HEK293 (cell line): ENCODE measurements around the gene SFXN4.
"Not testable (repeated sequence)": the region's sequence is repeated elsewhere in the genome, so short reads cannot be mapped to it uniquely, and the experiment has no call there.

ENCODE experiments used
- CTCF ChIA-PET: fragments of 350-600 bp; formaldehyde crosslinking; extraction: SDS; loops from one replicate; lab custom pipeline; 2021; ENCODE audit warnings: antibody characterized with exemption; lab: Yijun Ruan, JAX
- POLR2A ChIA-PET: fragments of 300-600 bp; formaldehyde crosslinking; extraction: SDS; loops from one replicate; lab custom pipeline; 2020; ENCODE audit warnings: antibody characterized with exemption, inconsistent platforms; lab: Yijun Ruan, JAX
- H3K27ac ChIP-seq: fragments of 200-500 bp; sonication (Bioruptor generic); 2 replicates; pipeline ENCODE4 v1.5.1; 2014; ENCODE audit warnings: low read depth, low read length, control low read depth, inconsistent platforms; ENCODE audit errors: extremely low read depth
- H3K36me3 ChIP-seq, 2 experiments: fragments of 200-500 bp in 1 of 2; sonication (Bioruptor generic) in 1 of 2; 1 replicate in 1 of 2; 2 replicates in 1 of 2; pipeline ENCODE4 v1.5.1; 2014 to 2017; ENCODE audit warnings: inconsistent platforms in 2 of 2, low read length in 2 of 2; ENCODE audit not compliant: control insufficient read depth in 2 of 2, insufficient read depth in 1 of 2
- H3K4me1 ChIP-seq: fragments of 200-500 bp; sonication (Bioruptor generic); 2 replicates; pipeline ENCODE4 v1.5.1; 2014; ENCODE audit warnings: mild to moderate bottlenecking, low read length, inconsistent platforms; ENCODE audit not compliant: control insufficient read depth, insufficient read depth
- H3K4me3 ChIP-seq: 2 replicates; pipeline ENCODE4 v1.5.1; 2011; ENCODE audit warnings: low read depth, mild to moderate bottlenecking, control low read depth, low read length, moderate library complexity
- H3K9me3 ChIP-seq: fragments of 200-500 bp; sonication (Bioruptor generic); 2 replicates; pipeline ENCODE4 v1.5.1; 2014; ENCODE audit warnings: low read depth, low read length, inconsistent platforms; ENCODE audit not compliant: control insufficient read depth, insufficient read depth
- GLI2 ChIP-seq: fragments of 450-650 bp; formaldehyde crosslinking; IDR thresholded peaks from 2 replicates; pipeline ENCODE4; 2017; ENCODE audit warnings: missing biosample characterization, missing genetic modification characterization, low read depth, borderline replicate concordance
- ZBTB1 ChIP-seq: fragments of 450-650 bp; formaldehyde crosslinking; IDR thresholded peaks from 2 replicates; pipeline ENCODE4 v1.5.1; 2016; ENCODE audit warnings: missing biosample characterization, missing genetic modification characterization
- ZFP3 ChIP-seq: fragments of 450-650 bp; formaldehyde crosslinking; IDR thresholded peaks from 2 replicates; pipeline ENCODE4 v1.5.1; 2016; ENCODE audit warnings: low read depth, missing biosample characterization, missing genetic modification characterization
- ZNF169 ChIP-seq: fragments of 450-650 bp; formaldehyde crosslinking; IDR thresholded peaks from 2 replicates; pipeline ENCODE4 v1.5.1; 2016; ENCODE audit warnings: missing biosample characterization, missing genetic modification characterization
- ZNF335 ChIP-seq: fragments of 450-650 bp; formaldehyde crosslinking; conservative IDR thresholded peaks from 2 replicates; pipeline ENCODE4 v1.5.1; 2016; ENCODE audit warnings: missing biosample characterization, missing genetic modification characterization
- ZNF341 ChIP-seq: fragments of 450-650 bp; formaldehyde crosslinking; IDR thresholded peaks from 2 replicates; pipeline ENCODE4; 2016; ENCODE audit warnings: low read depth, missing biosample characterization, missing genetic modification characterization
- ZNF48 ChIP-seq: fragments of 450-650 bp; formaldehyde crosslinking; IDR thresholded peaks from 2 replicates; pipeline ENCODE4 v1.5.1; 2016; ENCODE audit warnings: missing biosample characterization, missing genetic modification characterization
- ZNF518A ChIP-seq: fragments of 450-650 bp; formaldehyde crosslinking; conservative IDR thresholded peaks from 2 replicates; pipeline ENCODE4 v1.5.1; 2016; ENCODE audit warnings: low read depth, missing biosample characterization, missing genetic modification characterization
- ZNF623 ChIP-seq: fragments of 450-650 bp; formaldehyde crosslinking; IDR thresholded peaks from 2 replicates; pipeline ENCODE4 v1.5.1; 2016; ENCODE audit warnings: missing biosample characterization, missing genetic modification characterization
- ZNF660 ChIP-seq: fragments of 450-650 bp; IDR thresholded peaks from 2 replicates; pipeline ENCODE4 v1.5.1; 2018; ENCODE audit warnings: missing biosample characterization, mild to moderate bottlenecking, missing genetic modification characterization
- ZNF664 ChIP-seq: fragments of 450-650 bp; formaldehyde crosslinking; IDR thresholded peaks from 2 replicates; pipeline ENCODE4 v1.5.1; 2016; ENCODE audit warnings: missing biosample characterization, missing genetic modification characterization
- ZNF704 ChIP-seq: fragments of 450-650 bp; formaldehyde crosslinking; IDR thresholded peaks from 2 replicates; pipeline ENCODE4 v1.5.1; 2016; ENCODE audit warnings: missing biosample characterization, missing genetic modification characterization
- ZNF707 ChIP-seq: fragments of 450-650 bp; formaldehyde crosslinking; IDR thresholded peaks from 2 replicates; pipeline ENCODE4 v1.5.1; 2016; ENCODE audit warnings: missing biosample characterization, missing genetic modification characterization
- TF ChIP-seq, protein P1 (sequence below): fragments of 450-650 bp; formaldehyde crosslinking; IDR thresholded peaks from 2 replicates; pipeline ENCODE4 v1.5.1; 2017; ENCODE audit warnings: missing biosample characterization, missing genetic modification characterization

SFXN4 gene

DNA sequence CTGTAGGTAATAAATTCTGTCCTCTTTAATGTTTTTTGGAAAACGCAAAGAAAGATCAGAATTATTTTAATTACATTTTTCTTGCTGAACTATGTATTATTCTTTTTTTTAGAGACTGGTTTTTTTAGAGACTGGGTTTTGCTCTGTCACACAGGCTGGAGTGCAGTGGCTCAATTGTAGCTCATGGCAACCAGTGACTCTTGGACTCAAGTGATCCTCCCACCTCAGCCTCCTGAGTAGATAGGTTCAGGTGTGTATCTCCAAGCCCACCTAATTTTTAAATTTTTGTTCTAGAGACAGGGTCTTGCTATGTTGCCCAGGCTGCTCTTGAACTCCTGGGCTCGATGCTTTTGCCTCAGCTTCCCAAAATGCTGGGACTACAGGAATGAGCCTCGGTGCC is 66.9 kb downstream of the SFXN4 start:
- ChIA-PET POLR2A (no interaction called here), CTCF (interaction anchor here (0.6 kb wide), 1 partner anchor 66 kb away, joined by 3 read pairs; no protein-coding TSS in a partner anchor)
- Histone ChIP-seq H3K27ac (no peak overlapping the region), H3K9me3 (no peaks in the 10 kb centered on the region), H3K36me3 (no peaks in the 10 kb centered on the region), H3K4me1 (no peaks in the 10 kb centered on the region), H3K4me3 (no peak overlapping the region)
- TF ChIP-seq ZNF48 (no peak), ZBTB1 (no peak), ZNF704 (tag by site-specific recombination) (no peak), ZNF341 (tag by site-specific recombination) (no peak), ZFP3 (tag by site-specific recombination) (no peak), ZNF518A (tag by site-specific recombination) (no peak), ZNF660 (tag by site-specific recombination) (no peak), ZNF169 (tag by site-specific recombination) (no peak), ZNF707 (no peak), ZNF623 (tag by site-specific recombination) (no peak), ZNF335 (tag by site-specific recombination) (no peak)
- TF ChIP-seq, protein P1, sequence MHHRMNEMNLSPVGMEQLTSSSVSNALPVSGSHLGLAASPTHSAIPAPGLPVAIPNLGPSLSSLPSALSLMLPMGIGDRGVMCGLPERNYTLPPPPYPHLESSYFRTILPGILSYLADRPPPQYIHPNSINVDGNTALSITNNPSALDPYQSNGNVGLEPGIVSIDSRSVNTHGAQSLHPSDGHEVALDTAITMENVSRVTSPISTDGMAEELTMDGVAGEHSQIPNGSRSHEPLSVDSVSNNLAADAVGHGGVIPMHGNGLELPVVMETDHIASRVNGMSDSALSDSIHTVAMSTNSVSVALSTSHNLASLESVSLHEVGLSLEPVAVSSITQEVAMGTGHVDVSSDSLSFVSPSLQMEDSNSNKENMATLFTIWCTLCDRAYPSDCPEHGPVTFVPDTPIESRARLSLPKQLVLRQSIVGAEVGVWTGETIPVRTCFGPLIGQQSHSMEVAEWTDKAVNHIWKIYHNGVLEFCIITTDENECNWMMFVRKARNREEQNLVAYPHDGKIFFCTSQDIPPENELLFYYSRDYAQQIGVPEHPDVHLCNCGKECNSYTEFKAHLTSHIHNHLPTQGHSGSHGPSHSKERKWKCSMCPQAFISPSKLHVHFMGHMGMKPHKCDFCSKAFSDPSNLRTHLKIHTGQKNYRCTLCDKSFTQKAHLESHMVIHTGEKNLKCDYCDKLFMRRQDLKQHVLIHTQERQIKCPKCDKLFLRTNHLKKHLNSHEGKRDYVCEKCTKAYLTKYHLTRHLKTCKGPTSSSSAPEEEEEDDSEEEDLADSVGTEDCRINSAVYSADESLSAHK (tag by site-specific recombination): no peak

GRCh38 chr10:119096641-119097415 is 68.7 kb downstream of the SFXN4 start:
- H3K4me3 ChIP-seq, H3K27ac ChIP-seq, H3K36me3 ChIP-seq, H3K9me3 ChIP-seq, POLR2A ChIA-PET, CTCF ChIA-PET, H3K4me1 ChIP-seq: not testable (repeated sequence)

DNA sequence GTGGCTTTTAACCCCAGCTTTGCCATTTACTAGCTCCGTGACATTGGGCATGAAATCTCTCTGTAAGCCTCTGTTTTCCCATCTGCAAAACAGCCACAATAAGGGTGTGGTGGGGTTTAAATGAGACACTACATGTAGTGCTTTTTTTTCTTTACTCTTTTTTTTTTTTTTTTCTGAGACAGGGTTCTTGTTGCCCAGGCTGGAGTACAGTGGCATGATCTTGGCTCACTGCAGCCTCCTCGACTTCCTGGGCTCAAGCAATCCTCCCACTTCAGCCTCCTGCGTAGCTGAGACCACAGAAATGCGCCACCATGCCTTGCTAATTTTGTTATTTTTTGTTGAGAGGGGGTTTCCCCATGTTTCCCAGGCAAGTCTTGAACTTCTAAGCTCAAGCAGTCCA is 69.9 kb downstream of the SFXN4 start:
- no peaks in the 10 kb centered on the region for H3K36me3 ChIP-seq
- POLR2A ChIA-PET: interaction anchor here (0.7 kb wide), 1 partner anchor 64 kb away, joined by 8 read pairs; no protein-coding TSS in a partner anchor
- CTCF ChIA-PET: interaction anchor here (0.6 kb wide), 1 partner anchor 349 kb away, joined by 4 read pairs; no protein-coding TSS in a partner anchor

More for the DNA sequence above, 69.9 kb downstream of the SFXN4 start:
- H3K4me3 ChIP-seq: no peak overlapping the region
- peaks cover 8% of the 10 kb centered on the region for H3K4me1 ChIP-seq
- no peak overlapping the region for H3K27ac ChIP-seq
- H3K9me3 ChIP-seq: no peaks in the 10 kb centered on the region
- TF ChIP-seq GLI2 (no peak), ZNF664 (tag by site-specific recombination) (peak; percentile 76)
